Right ventricle myocardium superior (tissue), 1 donor: ENCODE results near the gene ARFGEF2. TPM values are rescaled to one million over a fixed set of nuclear protein-coding genes. Genes with fewer than 3 reads are reported as not detected.

Experiments
- ATAC-seq: fragments of 200-7000 bp; cut with Tn5 transposase; one replicate; pipeline ENCODE4 v1.9.1; 2020; ENCODE audit warnings: mild to moderate bottlenecking; ENCODE audit not compliant: poor library complexity
- DNase-seq: peaks from one replicate; pipeline ENCODE4 v3.0.0-alpha.2; 2020
- intact Hi-C: fragments of 100-400 bp; cut with DNase I; formaldehyde crosslinking; loops from one replicate; pipeline ENCODE4 v1.11.2; 2022
- total RNA-seq: library from RNA; stranded (reverse); fragmentation: NEBNext Ultra II Directional; extraction: Animal tissue kit (Norgen Biotek cat#: 25700); gene quantifications from one replicate; pipeline ENCODE4 v1.2.1, GENCODE V29; 2021
- donor health status: DM: no; HTN: yes; CAD: no; lungs with severe emphysema.

Gene ARFGEF2
- total RNA-seq, 1 donor from 2014 or later: 36.8 TPM

GRCh38 chr20:48941467-48941866, 20.0 kb downstream of the ARFGEF2 start:
- DNase-seq: no peak
- intact Hi-C loops: no loop called here
- peak; percentile 38 for ATAC-seq

- intact Hi-C loops: no loop called here
- ATAC-seq (peak; percentile 37), DNase-seq (no peak)
Measured at GRCh38 chr20:48942730-48943129, 21.2 kb downstream of the ARFGEF2 start.

- intact Hi-C loops: no loop called here
- ATAC-seq (no peak), DNase-seq (no peak)
Measured at GRCh38 chr20:48944663-48945297, 23.3 kb downstream of the ARFGEF2 start.

GRCh38 chr20:48945840-48946514, 24.5 kb downstream of the ARFGEF2 start:
- DNase-seq (no peak), ATAC-seq (no peak)
- intact Hi-C loops: no loop called here

DNA sequence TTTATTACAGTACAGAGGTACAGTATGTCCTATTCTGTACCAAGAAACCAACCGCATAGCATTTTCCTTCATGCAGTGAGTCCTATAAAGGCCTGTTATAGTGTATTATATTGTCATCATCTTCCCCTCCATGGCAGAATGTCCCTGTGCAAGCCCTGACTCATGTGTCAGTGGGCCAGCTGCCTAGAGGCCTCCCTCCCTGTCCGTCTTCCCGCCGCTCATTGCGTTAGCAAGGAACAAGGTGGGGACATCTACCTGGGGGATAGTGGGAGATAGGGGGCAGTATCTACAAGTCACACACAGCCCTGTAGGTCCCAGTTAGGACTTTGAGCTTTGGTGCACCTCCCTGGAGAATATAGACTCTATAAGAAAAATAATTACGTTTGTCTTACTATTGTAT, 27.1 kb downstream of the ARFGEF2 start:
- DNase-seq (no peak), ATAC-seq (no peak)
- intact Hi-C loops: no loop called here

DNA sequence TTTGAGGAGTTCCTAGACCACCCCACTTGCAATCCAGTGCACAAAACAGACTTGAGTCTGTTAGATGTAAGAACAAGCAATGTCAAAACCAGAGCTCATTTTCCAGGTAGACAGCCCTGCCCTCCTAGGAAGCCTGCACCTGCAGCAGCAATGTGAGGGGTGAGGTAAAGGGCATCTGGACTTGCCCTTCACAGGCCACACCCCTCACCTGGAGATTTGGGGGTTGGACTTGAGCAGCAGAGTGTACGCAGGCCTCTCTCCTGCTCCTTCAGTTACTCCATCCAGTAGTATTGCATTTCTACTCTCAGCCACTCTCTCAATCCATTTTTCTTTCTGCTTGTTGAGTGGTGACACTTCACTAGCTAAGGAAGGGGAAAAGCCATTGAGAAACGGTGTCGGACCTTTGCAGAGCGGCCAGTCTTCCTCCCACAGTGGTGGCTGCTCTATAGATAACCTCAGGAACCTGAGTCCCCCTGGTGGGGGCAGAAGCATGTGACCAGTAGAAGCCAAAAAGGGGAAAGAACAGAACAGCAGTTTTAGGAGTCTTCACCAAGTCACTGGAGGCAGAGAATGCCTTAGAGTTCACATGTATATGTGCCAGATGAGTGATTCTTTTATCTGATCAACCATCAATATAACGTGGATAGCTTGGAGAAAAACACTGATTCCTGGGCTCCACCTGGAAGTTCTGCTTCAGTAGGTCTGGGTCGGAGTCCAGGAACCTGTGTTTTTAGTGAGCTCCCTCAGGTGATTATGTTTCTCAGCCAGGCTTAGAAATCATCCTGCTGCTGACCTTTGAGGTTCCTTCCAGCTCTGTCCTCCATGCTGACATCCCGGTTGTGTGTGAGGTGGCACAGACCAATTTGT, 28.0 kb downstream of the ARFGEF2 start:
- ATAC-seq (no peak), DNase-seq (no peak)
- intact Hi-C loops: no loop called here

GRCh38 chr20:48951041-48951440, 29.5 kb downstream of the ARFGEF2 start:
- intact Hi-C loops: no loop called here
- no peak for ATAC-seq

GRCh38 chr20:48951646-48952045, 30.1 kb downstream of the ARFGEF2 start:
- intact Hi-C loops: no loop called here
- ATAC-seq: no peak
- no peak for DNase-seq

More at GRCh38 chr20:48951041-48951440, 29.5 kb downstream of the ARFGEF2 start:
- DNase-seq: no peak

DNA sequence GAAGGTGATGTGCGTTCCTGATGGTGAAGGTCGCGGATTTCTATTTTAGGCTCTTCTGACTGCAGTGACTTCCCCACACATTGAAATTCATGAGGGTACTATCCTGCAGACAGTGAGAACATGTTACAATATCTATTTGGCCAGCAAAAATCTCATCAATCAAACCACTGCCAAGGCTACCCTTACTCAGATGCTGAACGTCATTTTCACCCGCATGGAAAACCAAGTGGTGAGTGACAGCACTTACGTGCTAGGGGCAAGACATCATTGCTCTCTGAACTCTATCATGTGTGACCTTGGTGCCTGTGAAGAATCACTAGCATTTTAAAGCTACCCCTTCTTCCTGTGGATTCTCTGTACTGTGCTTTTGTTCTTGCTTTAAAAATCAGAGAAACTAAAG, 31.1 kb downstream of the ARFGEF2 start:
- ATAC-seq: peak; percentile 45
- DNase-seq: no peak
- intact Hi-C loops: no loop called here

- intact Hi-C loops: no loop called here
- ATAC-seq (no peak), DNase-seq (no peak)
Measured at GRCh38 chr20:48953653-48954052, 32.1 kb downstream of the ARFGEF2 start.

DNA sequence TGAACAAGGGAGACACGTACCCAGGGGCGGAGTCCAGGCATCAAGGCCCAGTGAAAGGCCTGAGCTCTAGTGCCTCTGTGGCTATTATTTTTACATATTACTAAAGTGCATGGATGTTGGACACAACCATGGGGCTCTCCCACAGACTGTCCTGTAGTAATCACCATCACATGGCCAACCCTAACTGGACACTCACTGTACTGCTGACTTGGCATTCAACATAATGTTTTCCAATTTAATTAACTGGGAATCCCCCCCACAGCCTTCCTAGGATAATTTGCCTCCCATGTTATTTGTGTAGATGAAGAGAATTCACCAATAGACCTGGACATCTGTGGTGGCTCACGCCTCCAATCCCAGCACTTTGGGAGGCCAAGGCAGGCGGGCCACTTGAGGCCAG, 34.5 kb downstream of the ARFGEF2 start:
- DNase-seq (no peak), ATAC-seq (no peak)
- intact Hi-C loops: no loop called here

- intact Hi-C loops: no loop called here
- peak; percentile 23 for ATAC-seq
- DNase-seq: no peak
Measured at GRCh38 chr20:48957053-48957481, 35.6 kb downstream of the ARFGEF2 start.

DNA sequence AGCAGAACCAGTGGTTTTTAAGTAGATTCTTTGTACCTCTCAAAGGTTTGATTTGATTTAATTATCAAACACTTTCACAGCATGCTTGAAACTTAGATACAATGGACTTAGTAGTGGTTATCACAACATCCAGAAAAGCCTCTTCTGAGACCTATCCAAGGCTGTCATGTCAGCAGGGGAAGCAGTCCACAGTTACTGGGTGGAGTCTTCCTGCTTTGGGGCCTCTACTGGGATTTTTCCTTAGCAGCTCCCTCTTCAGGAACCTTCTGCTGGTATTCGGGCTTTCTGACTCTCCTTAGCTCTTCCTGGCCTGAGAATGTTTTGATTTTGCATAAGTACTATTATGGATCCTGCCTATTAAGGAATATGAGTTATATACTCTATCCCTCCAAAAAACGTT, 36.0 kb downstream of the ARFGEF2 start:
- intact Hi-C loops: no loop called here
- DNase-seq (no peak), ATAC-seq (no peak)

GRCh38 chr20:48958743-48959142, 37.2 kb downstream of the ARFGEF2 start:
- DNase-seq (no peak), ATAC-seq (no peak)
- intact Hi-C loops: no loop called here

DNA sequence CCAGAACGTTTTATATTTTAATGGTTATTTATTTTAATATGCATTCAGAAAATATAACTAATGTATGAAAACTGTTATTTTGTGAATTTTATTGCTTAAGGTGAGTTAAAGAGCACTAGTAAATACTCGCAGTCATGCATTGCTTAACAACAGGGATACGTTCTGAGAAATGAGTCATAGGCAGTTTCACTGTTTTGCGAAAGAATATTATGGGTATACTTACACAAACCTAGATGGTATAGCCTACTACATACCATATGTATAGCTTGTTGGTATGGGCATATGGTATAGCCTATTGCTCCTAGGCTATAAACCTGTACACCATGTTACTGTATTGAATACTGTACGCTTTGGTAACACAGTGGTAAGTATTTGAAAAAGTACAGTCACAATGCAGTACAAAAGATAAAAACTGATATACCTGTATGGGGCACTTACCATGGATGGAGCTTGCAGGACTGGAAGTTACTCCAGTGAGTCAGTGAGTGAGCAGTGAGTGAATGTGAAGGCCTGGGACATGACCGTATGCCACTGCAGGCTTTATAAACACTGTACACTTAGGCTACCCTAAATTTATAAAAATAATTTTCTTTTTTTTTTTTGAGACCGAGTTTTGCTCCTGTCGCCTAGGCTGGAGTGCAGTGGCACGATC, 38.5 kb downstream of the ARFGEF2 start:
- DNase-seq (no peak), ATAC-seq (no peak)
- intact Hi-C loops: no loop called here

DNA sequence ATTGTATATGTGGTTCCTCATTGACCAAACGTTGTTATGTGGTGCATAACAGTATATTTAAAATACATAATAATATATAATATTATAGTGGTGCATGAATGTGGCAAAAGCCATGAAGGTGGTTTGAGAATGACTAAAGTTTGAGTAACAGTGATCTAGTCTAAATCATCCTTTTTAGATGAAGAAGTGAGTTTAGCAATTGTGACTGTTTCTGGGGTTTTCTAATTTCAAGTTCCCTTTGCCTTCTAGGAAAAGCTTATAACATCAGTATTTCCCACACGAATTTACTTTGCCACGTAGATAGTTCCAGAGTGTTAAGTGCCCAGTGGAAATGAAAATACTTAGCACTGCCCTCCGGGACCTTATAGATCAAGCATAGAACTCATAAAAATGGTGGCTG, 40.9 kb downstream of the ARFGEF2 start:
- intact Hi-C loops: no loop called here
- DNase-seq (no peak), ATAC-seq (no peak)

DNA sequence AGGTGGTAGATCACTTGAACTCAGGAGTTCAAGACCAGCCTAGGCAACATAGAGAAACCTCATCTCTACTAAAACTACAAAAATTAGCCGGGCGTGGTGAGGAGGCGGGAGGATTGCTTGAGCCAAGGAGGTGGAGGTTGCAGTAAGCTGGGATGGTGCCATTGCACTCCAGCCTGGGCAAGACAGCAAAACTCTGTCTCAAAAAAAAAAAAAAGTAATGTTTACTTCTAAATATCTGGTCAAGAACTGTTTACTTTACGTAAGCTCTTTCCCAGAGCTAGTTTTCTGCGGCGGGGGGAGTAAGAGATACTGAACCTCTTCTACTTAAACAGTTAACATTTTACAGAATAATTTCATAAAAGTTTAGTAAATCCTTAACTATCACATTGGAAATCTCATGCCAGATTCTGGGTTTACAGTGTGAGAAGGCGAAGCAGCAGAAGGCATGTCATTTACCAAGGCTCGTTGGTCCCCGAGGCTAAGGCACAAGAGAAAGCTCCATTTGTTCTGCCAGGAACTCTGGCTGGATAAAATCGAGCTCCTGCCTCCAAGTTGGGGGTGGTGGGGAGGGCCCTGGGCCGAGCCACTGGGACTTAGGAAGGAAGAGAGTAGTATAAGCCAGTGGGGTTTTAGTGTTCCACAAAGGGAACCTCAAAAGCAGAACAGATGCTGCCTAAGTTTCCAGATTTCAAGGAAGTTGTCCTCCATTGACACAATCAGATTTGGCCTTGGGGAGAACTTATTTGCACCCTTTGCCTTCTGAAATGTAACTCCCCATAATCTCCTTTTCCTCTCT, 41.7 kb downstream of the ARFGEF2 start:
- ATAC-seq (no peak), DNase-seq (no peak)
- intact Hi-C loops: no loop called here

GRCh38 chr20:48965189-48965910, 43.8 kb downstream of the ARFGEF2 start:
- intact Hi-C loops: no loop called here
- no peak for ATAC-seq

More at GRCh38 chr20:48965189-48965910, 43.8 kb downstream of the ARFGEF2 start:
- no peak for DNase-seq
